Neutrophil (primary cell): ENCODE results near the gene SH3RF3.

Experiments
- H3K27ac ChIP-seq: fragments of 200-600 bp; sonication (generic); 2 replicates; pipeline ENCODE4 v1.5.1; 2016; ENCODE audit warnings: mild to moderate bottlenecking, moderate library complexity
- H3K27me3 ChIP-seq: fragments of 200-600 bp; sonication (generic); 2 replicates; pipeline ENCODE4 v1.6.0; 2016; ENCODE audit warnings: mild to moderate bottlenecking
- H3K36me3 ChIP-seq: fragments of 200-600 bp; sonication (generic); 2 replicates; pipeline ENCODE4 v1.5.1; 2017
- H3K4me1 ChIP-seq, 2 experiments: fragments of 200-600 bp in 1 of 2; sonication (generic) in 1 of 2; 1 replicate in 1 of 2; 2 replicates in 1 of 2; pipeline versions ENCODE4 v1.5.1 to v1.6.1; 2013 to 2016; ENCODE audit warnings: low read depth in 1 of 2, low read length in 1 of 2, mild to moderate bottlenecking in 1 of 2, moderate library complexity in 1 of 2; ENCODE audit not compliant: control insufficient read depth in 1 of 2, insufficient read depth in 1 of 2
- H3K4me3 ChIP-seq, 2 experiments: fragments of 200-600 bp in 1 of 2; sonication (generic) in 1 of 2; 1 replicate in 1 of 2; 2 replicates in 1 of 2; pipeline ENCODE4 v1.5.1; 2013 to 2016; ENCODE audit warnings: low read depth in 1 of 2, low read length in 1 of 2, mild to moderate bottlenecking in 1 of 2, moderate library complexity in 1 of 2
- H3K9me3 ChIP-seq: fragments of 200-600 bp; sonication (generic); 2 replicates; pipeline ENCODE4 v1.5.1; 2016
- TF ChIP-seq, protein P1 (sequence below): fragments of 200-600 bp; sonication (generic); IDR thresholded peaks from 2 replicates; pipeline ENCODE4 v1.5.1; 2016; ENCODE audit warnings: antibody characterized with exemption

The SH3RF3 gene

DNA sequence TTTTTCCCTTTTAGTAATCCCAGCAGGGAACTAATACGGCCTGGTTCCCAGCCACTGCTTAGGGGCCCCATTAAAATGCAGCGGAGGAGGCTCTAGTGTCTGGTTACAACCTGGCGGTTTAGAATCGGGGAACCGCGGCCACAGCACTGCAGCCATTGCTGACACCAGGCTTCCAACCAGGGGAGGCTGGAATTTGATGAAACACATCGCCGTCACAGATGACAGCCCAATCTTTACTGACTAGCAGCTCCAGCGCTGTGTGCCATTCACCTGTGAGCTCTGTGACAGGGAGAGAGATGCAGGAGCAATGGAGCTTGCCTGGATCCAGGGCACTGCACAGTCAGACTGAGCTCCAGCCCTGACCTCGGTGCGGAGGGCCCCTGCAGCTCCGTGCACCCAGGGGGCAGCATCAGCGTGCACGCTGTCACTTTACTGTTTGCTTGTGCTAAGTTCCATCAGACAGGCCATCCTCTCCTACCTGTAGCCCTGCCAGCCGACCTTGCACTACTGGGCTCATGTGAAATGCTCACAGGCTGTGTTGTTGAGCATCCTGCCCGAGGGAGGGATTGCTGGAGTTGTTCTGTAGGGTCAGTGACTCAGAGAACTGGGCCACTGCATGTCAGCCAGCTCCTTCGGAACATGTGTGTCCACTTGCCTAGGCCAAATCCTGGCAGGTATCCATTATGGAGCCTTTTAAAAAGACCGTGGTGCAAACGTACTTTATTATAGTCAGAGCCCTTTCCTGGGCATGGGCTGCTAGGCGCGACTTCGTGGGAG lies 281.2 kb downstream of the SH3RF3 start:
- Histone ChIP-seq H3K9me3 (no peaks in the 10 kb centered on the region), H3K27ac (no peak overlapping the region), H3K36me3 (no peaks in the 10 kb centered on the region), H3K4me1 (no peaks in the 10 kb centered on the region), H3K4me3 (no peak overlapping the region), H3K27me3 (no peaks in the 10 kb centered on the region)
- TF ChIP-seq, protein P1, sequence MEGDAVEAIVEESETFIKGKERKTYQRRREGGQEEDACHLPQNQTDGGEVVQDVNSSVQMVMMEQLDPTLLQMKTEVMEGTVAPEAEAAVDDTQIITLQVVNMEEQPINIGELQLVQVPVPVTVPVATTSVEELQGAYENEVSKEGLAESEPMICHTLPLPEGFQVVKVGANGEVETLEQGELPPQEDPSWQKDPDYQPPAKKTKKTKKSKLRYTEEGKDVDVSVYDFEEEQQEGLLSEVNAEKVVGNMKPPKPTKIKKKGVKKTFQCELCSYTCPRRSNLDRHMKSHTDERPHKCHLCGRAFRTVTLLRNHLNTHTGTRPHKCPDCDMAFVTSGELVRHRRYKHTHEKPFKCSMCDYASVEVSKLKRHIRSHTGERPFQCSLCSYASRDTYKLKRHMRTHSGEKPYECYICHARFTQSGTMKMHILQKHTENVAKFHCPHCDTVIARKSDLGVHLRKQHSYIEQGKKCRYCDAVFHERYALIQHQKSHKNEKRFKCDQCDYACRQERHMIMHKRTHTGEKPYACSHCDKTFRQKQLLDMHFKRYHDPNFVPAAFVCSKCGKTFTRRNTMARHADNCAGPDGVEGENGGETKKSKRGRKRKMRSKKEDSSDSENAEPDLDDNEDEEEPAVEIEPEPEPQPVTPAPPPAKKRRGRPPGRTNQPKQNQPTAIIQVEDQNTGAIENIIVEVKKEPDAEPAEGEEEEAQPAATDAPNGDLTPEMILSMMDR, result no peak

DNA sequence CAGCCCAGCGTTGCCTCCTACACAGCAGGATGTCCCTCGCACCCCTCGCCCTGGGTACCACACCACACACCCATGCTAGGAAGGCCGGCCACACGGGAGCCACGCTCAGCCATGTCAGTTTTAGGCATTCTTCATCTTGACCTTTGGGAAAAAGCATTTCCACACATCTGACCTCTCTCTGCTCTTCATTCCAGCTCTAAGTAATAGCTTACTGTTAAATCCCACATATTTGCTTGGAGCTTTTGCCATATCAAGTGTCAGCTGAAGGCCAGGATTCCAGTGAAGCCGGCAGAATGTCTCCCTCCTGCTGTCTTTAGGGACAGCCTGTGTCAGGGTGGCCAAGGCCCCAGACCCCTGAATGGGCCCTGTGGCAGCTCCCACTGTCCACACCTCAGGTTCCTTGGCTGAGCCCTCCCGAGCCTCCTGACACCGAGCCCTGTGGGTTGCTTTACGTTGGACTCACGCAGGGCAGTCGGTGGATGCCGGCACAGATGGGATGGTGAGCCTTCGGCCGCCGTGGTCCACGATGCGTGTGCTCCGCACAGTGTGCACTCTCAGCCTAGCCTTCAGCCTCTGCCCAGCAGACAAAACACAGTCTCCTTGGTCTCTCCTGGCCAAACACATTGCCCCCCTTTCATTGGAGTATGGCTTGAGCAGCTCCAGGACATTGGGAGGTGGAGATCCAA lies 282.8 kb downstream of the SH3RF3 start:
- Histone ChIP-seq H3K27ac (no peak overlapping the region), H3K4me1 (no peaks in the 10 kb centered on the region), H3K9me3 (no peaks in the 10 kb centered on the region), H3K27me3 (no peaks in the 10 kb centered on the region), H3K4me3 (no peak overlapping the region), H3K36me3 (no peaks in the 10 kb centered on the region)
- TF ChIP-seq, protein P1, result no peak

DNA sequence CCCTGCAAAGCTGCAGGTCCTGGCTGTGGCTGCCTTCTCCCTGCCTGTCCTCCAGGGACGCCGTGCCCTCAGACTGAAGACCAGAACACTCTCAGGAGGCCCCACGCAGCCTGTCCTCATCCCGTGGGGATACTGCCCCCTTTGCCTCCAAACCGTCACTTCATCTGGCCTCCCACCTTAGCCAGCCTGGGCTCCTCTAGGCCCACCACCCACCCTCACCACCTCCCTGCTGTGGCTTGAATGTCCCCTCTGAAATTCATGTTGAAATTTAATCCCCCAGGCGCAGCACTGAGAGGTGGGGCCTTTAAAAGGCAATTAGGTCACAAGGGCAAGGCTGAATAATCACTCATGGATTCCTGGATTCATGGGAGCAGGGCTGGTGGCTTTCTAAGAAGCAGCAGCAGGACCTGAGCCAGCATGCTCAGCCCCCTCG lies 286.6 kb downstream of the SH3RF3 start:
- no peak overlapping the region for H3K4me3 ChIP-seq
- TF ChIP-seq, protein P1, result no peak
- no peak overlapping the region for H3K27ac ChIP-seq
- H3K4me1 ChIP-seq, result no peaks in the 10 kb centered on the region
- no peaks in the 10 kb centered on the region for H3K36me3 ChIP-seq
- no peaks in the 10 kb centered on the region for H3K27me3 ChIP-seq
- H3K9me3 ChIP-seq, result no peaks in the 10 kb centered on the region

DNA sequence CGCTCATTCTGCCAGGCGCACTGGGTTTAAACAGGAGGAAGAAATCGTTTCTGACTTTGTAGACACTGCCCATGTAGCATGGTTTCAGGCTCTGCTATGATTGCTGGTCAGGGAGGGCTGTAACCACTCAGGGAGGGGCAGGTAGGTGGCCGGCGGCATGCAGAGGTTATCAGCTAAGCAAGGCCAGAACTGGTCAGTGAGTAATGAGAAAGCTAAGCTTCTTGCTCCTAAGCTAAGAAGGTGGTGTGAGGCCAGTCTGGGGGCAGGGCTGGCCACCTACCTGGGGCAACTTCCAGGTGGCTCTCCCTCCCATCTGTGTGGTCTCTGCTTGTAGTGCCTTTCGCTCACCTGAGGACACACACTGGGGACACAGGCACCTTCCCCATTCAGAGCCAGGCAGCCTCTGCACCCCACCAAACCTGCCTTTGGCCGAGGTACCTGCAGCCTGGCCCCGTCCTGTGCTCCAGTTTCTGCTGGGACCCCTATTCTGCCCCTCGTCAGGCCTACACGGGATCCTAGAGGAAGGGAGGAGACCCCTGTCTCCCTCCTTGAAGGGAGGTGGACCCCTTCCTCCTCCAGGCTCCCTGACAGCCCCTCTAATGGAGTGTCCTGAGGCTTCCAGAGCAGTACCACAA lies 288.8 kb downstream of the SH3RF3 start:
- TF ChIP-seq, protein P1, result no peak
- H3K9me3 ChIP-seq, result no peaks in the 10 kb centered on the region
- H3K4me1 ChIP-seq, result no peaks in the 10 kb centered on the region
- H3K27ac ChIP-seq, result no peak overlapping the region
- H3K27me3 ChIP-seq, result no peaks in the 10 kb centered on the region
- no peaks in the 10 kb centered on the region for H3K36me3 ChIP-seq
- H3K4me3 ChIP-seq, result no peak overlapping the region

DNA sequence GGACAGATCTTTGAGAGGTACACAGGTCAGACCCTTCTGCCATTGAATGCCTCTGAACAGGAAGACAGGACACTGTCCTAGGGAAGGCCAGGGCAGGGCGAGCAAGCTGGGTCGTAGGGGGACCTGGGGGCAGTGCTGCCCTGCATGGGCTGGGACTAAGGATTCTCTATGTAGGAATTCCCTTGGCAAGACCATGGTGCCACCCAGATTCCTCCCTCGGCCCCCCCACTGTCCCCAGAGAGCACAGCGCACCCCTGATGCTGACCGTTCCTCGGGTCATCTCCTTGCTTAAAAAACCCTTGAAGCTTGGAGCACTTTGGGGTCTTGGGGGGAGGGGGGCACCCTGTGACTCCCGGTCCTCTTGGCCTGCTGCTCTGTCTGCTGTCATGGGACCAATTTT lies 289.7 kb downstream of the SH3RF3 start:
- Histone ChIP-seq H3K27me3 (no peaks in the 10 kb centered on the region), H3K27ac (no peak overlapping the region), H3K4me1 (no peaks in the 10 kb centered on the region), H3K9me3 (no peaks in the 10 kb centered on the region), H3K4me3 (no peak overlapping the region), H3K36me3 (no peaks in the 10 kb centered on the region)
- TF ChIP-seq, protein P1, result no peak
